Adrenal gland (tissue), 5 donors: ENCODE results near the gene RAX2.

Experiments used
- CTCF ChIP-seq, 6 experiments: fragments of 450-650 bp in 4 of 6; fragments of 200-600 bp in 2 of 6; sonication (generic) in 1 of 6; IDR thresholded peaks; 1 replicate in 5 of 6; 2 replicates in 1 of 6; pipeline versions ENCODE4 v1.5.1 to v1.8.0; 2016 to 2021; ENCODE audit warnings: antibody characterized with exemption in 6 of 6, mild to moderate bottlenecking in 2 of 6, moderate library complexity in 1 of 6
- POLR2A ChIP-seq, 2 donors: fragments of 450-650 bp; IDR thresholded peaks; one replicate each; pipeline ENCODE4 v1.6.1; 2017; ENCODE audit warnings: antibody characterized with exemption in 2 of 2, mild to moderate bottlenecking in 2 of 2, moderate library complexity in 1 of 2
- donor health status: DM: no; HTN: no; CAD: no.

DNA sequence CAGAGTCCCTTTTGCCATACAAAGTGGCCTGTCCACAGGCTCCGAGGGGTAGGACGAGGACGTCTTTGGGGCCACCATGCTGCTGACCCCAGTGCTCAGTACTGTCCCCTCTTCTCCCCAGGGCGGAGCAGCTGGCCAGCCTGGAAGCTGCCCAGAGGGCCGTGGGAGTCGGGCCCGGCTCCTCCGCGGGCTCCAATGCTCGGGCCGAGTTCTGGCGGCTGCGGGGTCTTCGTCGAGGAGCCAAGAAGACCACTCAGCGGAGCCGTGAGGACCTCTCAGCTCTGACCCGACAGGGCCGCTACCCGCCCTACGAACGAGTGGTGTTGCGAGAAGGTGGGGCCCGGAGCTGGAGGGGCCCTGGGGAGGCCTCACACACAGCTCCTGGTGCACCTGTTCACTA, 31.6 kb downstream of the RAX2 start:
- TF ChIP-seq POLR2A (IDR thresholded peaks at IDR 0.05) (no peak), CTCF (IDR thresholded peaks at IDR 0.05) (no peak)
